T1000 (cell line): Measurements from ENCODE around the gene CDRT4.
"Not testable (repeated sequence)": the region's sequence is repeated elsewhere in the genome, so short reads cannot be mapped to it uniquely, and the experiment has no call there.

Source experiments
- DNase-seq: peaks from one replicate; lab custom pipeline; 2025; ENCODE audit warnings: mixed read lengths; lab: John Stamatoyannopoulos, UW

CDRT4 gene

DNA sequence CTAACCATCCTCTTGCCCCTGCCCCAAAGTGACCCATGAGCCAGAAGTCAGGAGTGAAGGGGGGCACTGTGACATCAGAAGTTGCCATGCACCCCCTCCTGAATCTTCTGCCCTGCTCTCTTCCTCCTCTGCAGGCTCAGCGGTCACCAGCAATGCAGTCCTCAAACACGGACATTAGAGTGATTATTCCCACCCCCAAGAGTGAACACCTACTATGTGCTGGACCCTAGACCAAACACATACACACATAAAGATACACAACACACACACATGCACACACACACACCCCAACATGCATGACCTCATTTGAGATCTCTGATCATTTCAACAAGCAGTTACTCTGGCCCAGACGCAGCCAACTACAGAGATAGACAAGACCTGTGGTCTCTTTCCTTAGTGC, at the start of gene CDRT4:
Gene CDRT4 (minus strand): TSS at position 30 of the 400 bp plus-strand sequence. CDS start 27,383 bp downstream, outside the sequence.
- no peak for DNase-seq

DNA sequence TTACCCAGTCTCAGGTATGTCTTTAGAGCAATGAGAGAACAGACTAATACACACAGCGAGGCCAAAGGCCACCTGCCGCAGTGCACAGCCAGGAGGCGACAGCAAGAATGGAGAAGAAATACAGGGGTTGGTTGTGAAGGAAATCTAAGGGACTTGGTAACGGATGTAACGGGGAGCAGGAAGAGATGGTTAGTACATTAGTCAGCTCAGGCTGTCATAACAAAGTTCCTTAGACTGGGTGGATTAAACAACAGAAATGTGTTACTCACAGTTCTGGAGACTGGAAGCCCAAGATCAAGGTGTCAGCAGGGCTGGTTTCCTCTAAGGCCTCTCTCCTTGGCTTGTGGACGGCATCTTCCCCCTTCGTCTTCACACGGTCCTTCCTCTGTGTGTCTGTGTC, 48.7 kb upstream of the CDRT4 start:
- no peak for DNase-seq

DNA sequence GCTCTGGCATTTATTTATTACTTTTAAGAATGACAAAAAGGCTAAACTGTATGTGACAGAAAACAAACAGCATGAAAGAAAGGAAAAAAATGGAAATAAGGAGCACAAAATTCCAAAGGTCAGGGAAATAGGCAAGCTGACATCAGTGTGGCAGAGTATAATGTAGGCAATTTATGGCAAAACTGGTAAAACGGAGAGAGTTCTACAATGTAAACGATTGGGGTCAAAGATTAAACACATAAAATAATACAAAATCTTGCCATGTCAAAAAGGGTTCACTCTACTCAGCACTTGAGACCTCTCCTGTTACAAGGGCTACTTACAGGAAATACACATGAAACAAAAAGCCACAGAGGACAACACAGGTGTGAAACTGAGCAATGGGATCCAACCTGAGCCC, 47.0 kb upstream of the CDRT4 start:
- no peak for DNase-seq

DNA sequence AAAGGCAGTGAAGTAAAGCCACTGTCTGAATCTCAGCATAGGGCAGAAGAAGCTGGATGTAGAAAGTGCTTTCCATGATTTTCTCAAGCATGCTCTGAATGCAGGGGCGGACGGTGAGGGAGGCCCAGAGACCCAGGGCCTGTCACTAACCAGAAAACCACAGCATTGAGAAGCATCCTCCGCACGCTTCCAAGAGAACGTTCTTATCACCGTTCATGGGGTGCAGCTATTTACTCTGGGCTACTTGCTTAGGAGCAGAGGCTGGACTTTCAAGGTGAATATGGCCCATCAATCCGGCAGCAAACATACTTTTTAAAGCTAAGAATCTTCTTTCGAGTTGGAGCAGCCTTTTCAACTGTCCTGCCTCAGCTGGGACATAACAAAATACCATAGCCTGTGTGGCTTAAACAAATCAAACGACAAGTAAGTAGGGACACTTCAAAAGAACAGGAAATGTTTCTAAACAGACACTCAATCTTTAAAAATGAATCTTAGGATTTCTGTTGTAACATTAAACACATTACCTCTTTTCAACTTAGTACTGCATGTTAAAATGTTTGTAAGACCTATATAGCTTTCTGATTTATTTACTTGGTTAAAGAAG, 46.5 kb upstream of the CDRT4 start:
- no peak for DNase-seq

DNA sequence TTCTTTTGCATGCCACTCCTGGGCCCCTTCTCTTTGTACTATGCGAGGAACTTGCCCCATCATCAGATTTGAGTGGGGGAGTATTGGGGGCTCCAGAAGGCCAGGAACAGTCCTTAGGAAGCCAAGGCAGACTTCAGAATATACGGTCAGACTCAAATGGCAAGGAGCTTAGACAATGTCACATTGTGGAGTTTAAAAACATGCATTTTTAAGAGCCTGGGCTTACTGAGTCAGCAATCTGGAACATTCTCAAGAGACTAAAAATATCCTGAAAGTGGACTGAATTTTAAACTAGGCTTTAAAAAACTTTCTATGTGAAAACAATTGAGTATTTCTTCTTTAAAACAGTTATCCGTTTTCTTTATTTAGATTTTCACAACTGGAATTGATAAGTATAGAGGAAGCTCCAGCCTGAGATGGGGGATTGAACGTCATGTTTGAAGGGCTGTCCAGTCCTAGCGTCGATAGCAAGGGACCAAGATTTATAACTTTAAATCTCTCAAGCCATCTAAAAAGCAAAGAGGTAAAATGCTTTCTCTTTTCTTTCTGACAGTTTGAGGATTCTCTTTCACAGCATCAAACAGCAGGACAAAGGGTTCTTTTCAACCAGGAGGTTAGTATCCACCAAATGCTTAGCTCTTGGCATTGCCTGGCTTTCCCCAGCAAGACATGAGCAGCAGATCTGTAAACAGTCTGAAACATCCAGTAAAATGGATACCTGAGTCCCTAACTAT, 45.8 kb upstream of the CDRT4 start:
- no peak for DNase-seq

DNA sequence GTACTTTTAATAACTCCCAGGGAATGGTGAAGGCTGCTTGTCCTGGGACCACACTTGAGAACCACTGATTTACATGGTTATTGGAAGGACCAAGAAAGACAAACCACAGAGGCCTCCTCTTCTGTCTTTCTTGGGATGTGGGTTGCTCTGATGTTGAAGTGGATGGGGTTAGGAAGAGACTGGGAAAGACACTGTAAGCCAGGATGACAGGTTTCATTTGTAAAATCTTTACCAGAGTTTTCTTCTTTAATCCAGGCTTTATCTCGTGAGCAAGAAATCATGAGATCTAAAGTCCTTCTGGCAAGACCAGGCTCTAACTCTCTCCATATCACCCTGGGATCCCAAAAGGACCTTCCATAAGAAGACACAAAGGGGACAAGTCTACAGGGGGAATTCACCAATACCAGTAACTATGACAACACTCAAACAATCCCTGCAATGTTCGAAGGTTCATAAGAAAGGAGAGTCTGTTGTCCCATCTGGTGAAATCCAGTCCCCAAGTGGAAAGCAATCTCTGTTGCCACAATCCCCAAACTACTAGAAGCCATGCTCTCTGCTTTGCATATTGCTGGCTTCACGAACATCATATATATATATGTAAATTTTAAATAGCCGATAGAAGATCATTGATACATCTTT, 44.8 kb upstream of the CDRT4 start:
- DNase-seq = no peak

DNA sequence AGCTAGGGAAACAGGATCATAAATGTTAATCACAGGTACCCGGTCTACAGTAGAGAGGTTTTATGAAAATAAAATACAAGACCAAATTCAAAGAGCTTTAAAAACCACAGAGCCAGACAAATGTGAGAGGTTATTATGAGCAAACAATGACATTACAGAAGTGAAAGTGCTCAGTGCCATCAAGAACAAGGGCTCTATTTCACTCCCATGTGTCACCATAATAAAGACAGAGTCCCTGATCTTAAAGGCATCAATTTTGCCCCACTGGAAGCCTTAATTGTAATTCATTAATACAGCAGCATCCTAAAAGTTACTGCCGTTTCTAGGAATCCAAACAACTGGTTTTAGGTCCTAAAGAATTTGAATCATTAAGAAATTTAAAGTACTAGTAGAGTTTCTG, 43.7 kb upstream of the CDRT4 start:
- no peak for DNase-seq

DNA sequence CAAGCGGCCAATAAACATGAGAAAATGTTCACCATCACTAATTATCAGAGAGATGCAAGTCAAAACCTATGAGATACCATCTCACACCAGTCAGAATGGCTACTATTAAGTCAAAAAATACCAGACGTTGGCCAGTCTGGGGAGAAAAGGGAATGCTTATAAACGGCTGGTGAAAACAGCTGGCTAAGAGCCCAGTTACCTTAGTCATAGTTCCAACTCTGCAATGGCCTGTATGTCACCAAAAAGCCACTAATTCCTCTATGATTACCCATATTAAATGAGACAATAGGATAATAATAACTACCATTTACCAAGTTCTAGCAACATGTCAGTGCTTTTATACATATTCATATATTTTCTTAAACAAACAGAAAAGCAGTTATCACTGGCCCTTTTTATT, 42.9 kb upstream of the CDRT4 start:
- DNase-seq = peak; percentile 37

DNA sequence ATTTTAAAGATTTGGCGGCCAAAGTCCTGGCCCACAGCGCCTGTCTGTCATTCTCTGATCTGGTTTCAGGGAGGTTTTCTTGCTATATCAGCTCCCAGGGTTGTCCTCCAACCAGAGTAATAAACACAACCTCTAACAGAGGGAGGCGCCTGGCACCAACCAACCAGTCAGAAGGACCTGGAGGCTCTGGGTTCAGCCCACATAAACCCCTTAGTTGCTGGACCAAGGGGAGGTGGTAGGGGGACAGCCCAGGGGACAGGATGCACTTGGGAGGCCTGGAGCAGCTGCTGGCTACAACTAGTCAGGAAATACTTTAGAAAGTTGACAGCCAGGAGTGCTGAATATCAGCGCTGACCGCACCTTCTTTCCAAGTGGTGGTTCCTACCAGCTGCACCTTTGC, 41.7 kb upstream of the CDRT4 start:
- no peak for DNase-seq

DNA sequence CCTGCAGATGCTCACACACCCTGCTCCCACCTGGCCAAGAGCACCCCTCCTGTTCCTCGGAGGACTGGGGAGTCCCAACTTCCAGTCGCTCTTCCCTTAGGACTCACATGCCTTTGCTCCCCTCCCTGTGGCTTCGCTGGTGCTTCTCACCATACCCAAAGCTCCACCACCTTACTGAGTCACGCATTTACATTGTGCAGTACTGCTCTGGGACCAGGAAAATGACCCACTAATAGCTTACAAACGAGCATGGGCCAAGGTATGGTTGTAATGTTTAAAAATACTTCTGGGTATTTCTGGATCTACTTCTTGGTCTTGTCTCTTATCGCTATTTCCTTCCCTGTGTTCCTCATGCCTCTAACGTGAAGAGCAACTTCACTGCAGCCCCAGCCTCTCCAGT, 41.0 kb upstream of the CDRT4 start:
- DNase-seq = no peak

DNA sequence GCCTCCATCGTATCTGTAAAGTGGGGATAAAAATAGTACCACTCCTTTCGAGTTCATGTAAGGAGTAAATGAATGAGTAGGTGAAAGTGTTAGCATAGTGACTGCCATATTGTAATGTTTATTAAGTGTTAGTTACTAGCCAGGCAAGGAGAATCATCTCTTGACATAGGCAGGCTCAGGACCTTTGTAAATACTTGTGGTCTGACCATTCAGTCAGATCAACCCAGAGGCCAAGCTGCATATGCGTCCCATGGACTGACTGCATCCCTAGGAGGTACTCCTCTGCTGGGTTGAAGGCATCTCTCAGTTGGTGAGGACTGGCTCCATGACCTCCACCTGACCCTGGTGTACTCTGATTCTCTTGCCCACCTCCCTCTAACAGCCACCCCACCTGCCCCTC, 40.5 kb upstream of the CDRT4 start:
- no peak for DNase-seq

DNA sequence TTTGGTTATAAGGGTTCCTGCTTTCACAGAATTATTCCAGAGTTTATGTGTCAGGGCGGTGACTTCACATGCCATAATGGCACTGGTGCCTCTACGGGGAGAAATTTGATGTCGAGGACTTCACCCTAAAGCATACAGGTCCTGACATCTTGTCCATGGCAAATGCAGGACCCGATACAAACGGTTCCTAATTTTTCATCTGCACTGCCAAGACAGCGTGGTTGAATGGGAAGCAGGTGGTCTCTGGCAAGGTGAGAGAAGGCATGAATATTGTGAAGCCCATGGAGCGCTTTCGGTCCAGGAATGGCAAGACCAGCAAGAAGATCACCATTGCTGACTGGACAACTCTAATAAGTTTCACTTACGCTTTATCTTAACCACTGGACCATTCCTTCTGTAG, 39.6 kb upstream of the CDRT4 start:
- no peak for DNase-seq

DNA sequence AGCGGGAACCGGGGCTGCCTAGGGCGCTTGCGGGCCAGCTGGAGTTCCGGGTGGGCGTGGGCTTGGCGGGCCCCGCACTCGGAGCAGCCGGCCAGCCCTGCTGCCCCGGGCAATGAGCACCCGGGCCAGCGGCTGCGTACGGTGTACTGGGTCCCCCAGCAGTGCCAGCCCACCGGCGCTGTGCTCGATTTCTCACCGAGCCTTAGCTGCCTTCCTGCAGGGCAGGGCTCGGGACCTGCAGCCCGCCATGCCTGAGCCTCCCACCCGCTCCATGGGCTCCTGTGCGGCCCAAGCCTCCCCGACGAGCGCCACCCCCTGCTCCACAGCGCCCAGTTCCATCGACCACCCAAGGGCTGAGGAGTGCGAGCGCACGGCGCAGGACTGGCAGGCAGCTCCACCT, 38.3 kb upstream of the CDRT4 start:
- not testable (repeated sequence) for DNase-seq

DNA sequence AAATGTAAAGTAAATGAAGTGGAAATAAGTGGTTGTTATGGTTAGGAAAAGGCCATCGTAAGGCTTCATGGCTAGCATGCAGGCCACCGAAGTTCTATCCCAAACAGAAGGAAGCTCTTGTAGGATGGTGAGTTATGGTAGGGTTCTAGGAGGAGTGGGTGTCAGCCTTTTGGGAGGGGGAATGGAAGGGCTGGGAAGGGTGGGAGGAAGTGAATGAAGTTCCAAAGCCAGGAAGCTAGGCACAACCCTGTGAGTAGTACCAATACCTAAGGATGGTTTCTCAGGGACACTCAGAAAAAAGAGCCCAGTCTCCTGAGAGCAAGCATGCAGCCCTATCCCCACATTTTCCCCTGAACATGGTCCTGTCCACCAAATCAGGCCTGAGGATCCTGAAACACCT, 36.3 kb upstream of the CDRT4 start:
- no peak for DNase-seq

DNA sequence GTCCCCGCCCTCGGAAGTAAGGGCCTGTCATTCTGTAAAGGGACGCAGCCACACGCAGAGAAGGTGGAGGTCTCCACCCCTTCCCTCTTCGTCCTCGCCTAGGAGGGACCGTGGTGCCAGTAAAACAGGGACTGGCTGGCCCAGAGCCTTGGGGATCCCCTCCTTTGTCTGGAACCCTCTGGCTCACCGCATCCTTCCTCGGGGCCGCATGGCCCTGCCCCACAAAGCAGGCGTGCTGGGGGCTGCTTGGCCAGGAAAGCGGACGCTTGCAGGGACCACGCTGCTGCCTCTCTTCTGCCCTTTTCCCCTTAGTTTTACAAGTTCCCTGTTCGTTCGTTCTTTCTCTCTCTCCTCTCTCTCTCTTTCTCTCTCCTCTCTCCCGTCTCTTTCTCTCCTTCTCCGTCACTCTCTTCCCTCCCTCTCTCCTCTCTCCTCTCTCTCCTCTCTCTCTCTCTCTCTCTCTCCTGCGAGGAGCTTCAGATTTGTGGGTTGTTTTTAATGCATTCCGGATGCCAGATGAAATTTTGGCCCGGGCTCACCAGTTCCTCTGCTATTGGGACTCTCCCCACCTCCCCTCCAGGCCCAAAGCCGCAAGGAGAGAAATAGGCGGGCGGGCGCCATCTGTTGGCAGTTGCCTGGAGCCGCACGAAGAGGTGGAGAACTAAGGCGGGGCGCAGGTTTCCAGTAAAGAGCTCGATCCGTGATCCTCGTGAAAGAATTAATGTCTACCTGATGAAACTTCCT, 35.1 kb upstream of the CDRT4 start:
- DNase-seq = peak; percentile 78

DNA sequence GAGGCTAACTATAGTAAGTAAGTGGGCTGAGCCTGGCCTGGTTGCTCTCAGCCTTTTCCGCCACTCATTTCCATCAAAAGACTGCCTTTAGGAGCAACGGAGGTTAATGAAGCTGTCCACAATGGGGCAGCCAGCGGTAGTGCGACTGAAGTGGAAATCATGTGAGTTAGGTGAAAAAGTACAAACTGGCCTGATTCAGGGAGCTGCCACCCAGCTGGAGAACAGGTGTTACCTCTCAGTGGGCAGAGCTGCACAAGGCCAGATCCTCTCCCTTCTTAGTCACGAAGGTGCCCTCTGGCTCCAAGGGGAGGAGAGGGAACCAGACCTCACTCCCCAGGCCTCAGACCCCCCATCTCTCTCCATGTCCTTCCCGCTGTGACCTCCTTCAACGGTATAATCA, 34.4 kb upstream of the CDRT4 start:
- DNase-seq = no peak

DNA sequence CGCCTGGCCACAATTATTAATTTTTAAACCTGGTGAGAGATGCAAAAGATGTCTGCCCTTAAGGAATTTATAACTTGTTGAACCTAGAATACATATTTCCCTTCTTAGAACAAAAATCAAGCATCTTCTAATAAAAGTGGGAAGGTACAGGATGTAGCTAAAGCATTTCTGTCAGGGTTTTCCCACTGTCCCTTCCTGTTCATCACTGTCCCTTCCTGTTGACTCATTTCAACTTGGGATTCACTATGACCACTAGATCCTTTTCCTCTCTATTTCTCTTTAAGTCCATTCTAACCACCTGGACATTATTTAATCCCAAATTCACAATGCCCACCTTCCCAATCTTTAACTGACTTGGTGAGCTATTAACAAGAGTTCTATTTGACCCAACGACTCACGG, 33.9 kb upstream of the CDRT4 start:
- no peak for DNase-seq

DNA sequence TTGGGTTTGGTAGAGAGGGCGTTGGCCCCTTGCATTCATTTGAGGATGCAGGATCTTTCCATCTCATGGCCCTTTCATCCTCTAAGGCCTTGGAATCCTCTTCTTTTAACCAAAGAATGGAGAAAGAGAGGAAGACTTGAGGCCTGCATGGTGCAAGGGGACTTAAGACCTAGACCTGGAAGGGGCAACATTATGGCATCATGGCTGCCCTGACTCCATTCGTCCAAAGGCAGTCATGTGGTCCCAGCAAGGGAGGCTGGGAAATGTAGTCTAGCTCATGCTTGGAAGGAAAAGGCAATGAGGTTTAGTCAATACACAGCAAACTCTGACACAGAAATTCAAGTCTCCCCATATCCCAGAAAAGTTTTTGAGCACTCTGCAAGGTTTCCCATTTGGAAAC, 30.7 kb upstream of the CDRT4 start:
- no peak for DNase-seq

DNA sequence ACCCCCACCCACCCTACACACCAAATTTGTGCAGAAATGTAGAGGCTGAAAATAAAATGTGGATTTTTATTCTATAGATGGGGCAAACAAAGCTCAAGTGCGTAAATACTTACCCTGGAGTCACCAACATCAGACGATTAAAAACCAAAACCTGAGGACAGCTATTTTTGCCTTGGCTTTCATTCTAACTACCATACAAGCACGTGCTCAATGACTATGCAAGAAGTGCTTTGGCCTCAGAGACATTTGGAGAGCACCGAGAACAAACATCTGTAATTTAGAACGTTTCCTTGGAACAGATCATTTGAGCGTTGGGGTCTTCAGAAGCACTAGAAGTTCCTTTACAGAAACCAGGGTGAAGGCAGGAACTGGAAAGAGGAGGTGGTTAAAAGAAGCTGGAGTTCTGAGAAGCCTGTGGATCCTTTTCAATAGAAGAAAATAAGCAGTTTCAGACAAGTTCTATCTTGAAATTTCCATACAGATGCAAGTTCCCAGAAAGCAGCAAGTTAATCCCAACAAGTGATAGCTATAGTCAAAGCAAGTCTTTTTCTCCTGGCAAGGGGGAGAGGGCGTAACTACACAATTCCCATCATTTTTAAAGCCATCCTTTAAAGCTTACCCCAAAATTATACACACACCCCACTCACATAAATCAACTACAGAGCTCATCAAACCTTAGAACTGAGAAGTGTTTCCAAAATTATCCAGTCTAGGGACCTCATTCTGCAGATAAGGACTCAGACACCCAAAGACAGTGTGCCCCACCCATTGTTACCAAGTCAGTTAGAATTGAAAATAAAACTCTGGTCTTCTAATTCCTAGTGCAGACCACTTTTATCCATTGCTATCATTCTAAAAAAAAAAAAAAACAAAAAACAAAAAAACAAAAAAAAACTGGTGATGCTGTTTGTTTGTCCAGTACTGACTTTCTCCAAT, 29.6 kb upstream of the CDRT4 start:
- DNase-seq = no peak

DNA sequence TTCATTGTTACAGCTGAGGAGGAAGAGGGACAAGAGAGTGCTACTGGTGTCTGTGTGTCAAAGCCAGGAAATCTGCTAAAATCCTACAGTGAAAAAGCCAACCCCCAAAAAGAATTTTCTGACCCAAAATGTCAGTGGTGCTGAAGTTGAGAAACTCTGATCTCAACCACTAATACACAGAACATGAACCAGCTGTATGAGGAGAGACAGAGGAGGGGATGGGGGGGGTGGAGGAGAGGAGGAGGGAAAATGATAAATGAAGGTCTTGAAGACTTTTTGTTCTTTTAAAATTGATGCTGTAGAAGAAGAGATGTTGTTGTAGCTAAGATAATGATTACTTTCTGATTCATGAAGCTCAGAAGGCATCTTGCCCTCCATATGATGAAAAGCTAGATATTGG, 27.4 kb upstream of the CDRT4 start:
- no peak for DNase-seq

DNA sequence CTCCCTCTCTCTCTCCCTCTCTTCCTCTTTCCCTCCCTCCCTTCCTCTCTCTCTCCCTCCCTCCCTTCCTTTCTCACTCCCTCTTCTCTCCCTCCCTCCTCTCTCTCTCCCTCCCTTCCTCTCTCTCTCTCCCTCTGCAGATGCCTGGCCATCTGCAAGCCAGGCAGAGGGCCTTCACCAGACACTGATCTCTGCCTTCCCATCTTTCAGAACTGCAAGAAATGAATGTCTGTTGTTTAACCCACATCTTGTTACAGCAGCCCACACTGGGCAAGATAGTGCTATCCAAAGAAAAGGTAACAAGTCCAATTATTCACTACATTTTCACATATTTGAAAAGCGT, 26.2 kb upstream of the CDRT4 start:
- no peak for DNase-seq
